Loucy (cell line): Measurements from ENCODE around the gene NOL8.

Experiments used
- EZH2phosphoT487 ChIP-seq: fragments of 200-600 bp; IDR thresholded peaks from 2 replicates; pipeline ENCODE4 v1.6.1; 2018; ENCODE audit warnings: antibody characterized with exemption, mild to moderate bottlenecking, moderate library complexity, borderline replicate concordance
- TF ChIP-seq, protein P1 (sequence below): fragments of 200-600 bp; sonication (generic); conservative IDR thresholded peaks from 2 replicates; pipeline ENCODE4 v1.5.1; 2014; ENCODE audit warnings: mild to moderate bottlenecking, antibody characterized with exemption, low read length

DNA sequence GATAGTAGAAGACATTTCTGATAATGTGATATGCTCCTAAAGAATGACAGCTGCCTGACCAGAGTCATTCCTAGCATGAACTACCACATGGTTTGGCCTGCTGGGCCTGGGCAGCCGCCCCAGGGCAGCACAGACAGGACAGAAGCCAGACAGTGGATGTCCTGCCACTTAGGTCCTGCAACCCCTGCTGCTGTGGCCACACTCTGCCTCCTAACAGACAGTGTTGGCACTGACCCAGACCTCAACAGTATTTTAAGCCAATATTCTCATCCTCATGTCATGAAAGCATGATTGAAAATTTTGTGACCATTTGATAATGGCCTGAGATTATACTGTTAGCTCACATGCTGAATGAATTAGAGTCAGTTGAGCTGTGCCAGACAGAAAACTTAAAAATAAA lies 16.4 kb upstream of the NOL8 start:
- TF ChIP-seq, protein P1, sequence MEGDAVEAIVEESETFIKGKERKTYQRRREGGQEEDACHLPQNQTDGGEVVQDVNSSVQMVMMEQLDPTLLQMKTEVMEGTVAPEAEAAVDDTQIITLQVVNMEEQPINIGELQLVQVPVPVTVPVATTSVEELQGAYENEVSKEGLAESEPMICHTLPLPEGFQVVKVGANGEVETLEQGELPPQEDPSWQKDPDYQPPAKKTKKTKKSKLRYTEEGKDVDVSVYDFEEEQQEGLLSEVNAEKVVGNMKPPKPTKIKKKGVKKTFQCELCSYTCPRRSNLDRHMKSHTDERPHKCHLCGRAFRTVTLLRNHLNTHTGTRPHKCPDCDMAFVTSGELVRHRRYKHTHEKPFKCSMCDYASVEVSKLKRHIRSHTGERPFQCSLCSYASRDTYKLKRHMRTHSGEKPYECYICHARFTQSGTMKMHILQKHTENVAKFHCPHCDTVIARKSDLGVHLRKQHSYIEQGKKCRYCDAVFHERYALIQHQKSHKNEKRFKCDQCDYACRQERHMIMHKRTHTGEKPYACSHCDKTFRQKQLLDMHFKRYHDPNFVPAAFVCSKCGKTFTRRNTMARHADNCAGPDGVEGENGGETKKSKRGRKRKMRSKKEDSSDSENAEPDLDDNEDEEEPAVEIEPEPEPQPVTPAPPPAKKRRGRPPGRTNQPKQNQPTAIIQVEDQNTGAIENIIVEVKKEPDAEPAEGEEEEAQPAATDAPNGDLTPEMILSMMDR = no peak
- no peak for TF ChIP-seq EZH2phosphoT487
